Measurements from ENCODE around the gene SET. TPM values are rescaled to one million over a fixed set of nuclear protein-coding genes. Genes with fewer than 3 reads are reported as not detected.

Gene SET
- polyA plus RNA-seq, 1 experiment, result 51.6 TPM

- POLR2A ChIA-PET, result interaction anchor here (0.5 kb wide), 1 partner anchor 65 kb away, joined by 4 read pairs; no protein-coding TSS in a partner anchor
- Histone ChIP-seq H3K27me3 (ENCODE audit: control insufficient read depth, insufficient read depth, low read length) (no peaks in the 10 kb centered on the region), H3K36me3 (ENCODE audit: control insufficient read depth, insufficient read depth, low read length) (peaks cover 1% of the 10 kb centered on the region; the same call in 1 of the 2 replicates), H3K4me3 (ENCODE audit: low read depth, low read length) (no peak overlapping the region)
- CTCF ChIA-PET, result interaction anchor here (1.5 to 2.7 kb wide), 2 partner anchors 10 to 12 kb away, joined by 3 to 9 read pairs; partner anchors contain the start of gene PKN3
- TF ChIP-seq CTCF (IDR thresholded peaks at IDR 0.05; ENCODE audit: insufficient read depth, low read depth, low read length), result no peak
- no peak for DNase-seq (ENCODE audit: low read depth)
Observed at GRCh38 chr9:128713941-128714573, 25.0 kb downstream of the SET start.

GRCh38 chr9:128714586-128715435 lies 25.8 kb downstream of the SET start:
- CTCF ChIA-PET, result interaction anchor here (1.5 to 2.7 kb wide), 3 partner anchors 9 to 13 kb away, joined by 3 to 9 read pairs (median 5); partner anchors contain the start of genes PKN3 and ZDHHC12
- Histone ChIP-seq H3K36me3 (ENCODE audit: control insufficient read depth, insufficient read depth, low read length) (peaks cover 1% of the 10 kb centered on the region; the same call in 1 of the 2 replicates), H3K4me3 (ENCODE audit: low read depth, low read length) (no peak overlapping the region), H3K27me3 (ENCODE audit: control insufficient read depth, insufficient read depth, low read length) (no peaks in the 10 kb centered on the region)
- no peak for DNase-seq (ENCODE audit: low read depth)
- TF ChIP-seq CTCF (IDR thresholded peaks at IDR 0.05; ENCODE audit: insufficient read depth, low read depth, low read length), result no peak
- POLR2A ChIA-PET, result interaction anchor here (0.5 kb wide), 1 partner anchor 65 kb away, joined by 4 read pairs; no protein-coding TSS in a partner anchor

GRCh38 chr9:128715436-128715750 lies 26.4 kb downstream of the SET start:
- DNase-seq (ENCODE audit: low read depth), result no peak
- H3K36me3 ChIP-seq (ENCODE audit: control insufficient read depth, insufficient read depth, low read length), result peaks cover 1% of the 10 kb centered on the region; the same call in 1 of the 2 replicates
- H3K27me3 ChIP-seq (ENCODE audit: control insufficient read depth, insufficient read depth, low read length), result no peaks in the 10 kb centered on the region
- no peak overlapping the region for H3K4me3 ChIP-seq (ENCODE audit: low read depth, low read length)
- ChIA-PET CTCF (interaction anchor here (1.9 to 2.7 kb wide), 2 partner anchors 8 to 13 kb away, joined by 5 to 9 read pairs; partner anchors contain the start of genes PKN3 and ZDHHC12), POLR2A (no interaction called here)
- no peak for TF ChIP-seq CTCF (IDR thresholded peaks at IDR 0.05; ENCODE audit: insufficient read depth, low read depth, low read length)

- H3K36me3 ChIP-seq (ENCODE audit: control insufficient read depth, insufficient read depth, low read length), result peaks cover 3% of the 10 kb centered on the region
- no peak for DNase-seq (ENCODE audit: low read depth)
- no peaks in the 10 kb centered on the region for H3K27me3 ChIP-seq (ENCODE audit: control insufficient read depth, insufficient read depth, low read length)
- POLR2A ChIA-PET, result no interaction called here
- CTCF ChIA-PET, result no interaction called here
- TF ChIP-seq CTCF (IDR thresholded peaks at IDR 0.05; ENCODE audit: insufficient read depth, low read depth, low read length), result no peak
- no peak overlapping the region for H3K4me3 ChIP-seq (ENCODE audit: low read depth, low read length)
Observed at GRCh38 chr9:128716581-128717254, 27.7 kb downstream of the SET start.

GRCh38 chr9:128718047-128718446 lies 29.0 kb downstream of the SET start:
- Histone ChIP-seq H3K4me3 (ENCODE audit: low read depth, low read length) (no peak overlapping the region), H3K36me3 (ENCODE audit: control insufficient read depth, insufficient read depth, low read length) (peaks cover 3% of the 10 kb centered on the region), H3K27me3 (ENCODE audit: control insufficient read depth, insufficient read depth, low read length) (no peaks in the 10 kb centered on the region)
- no peak for TF ChIP-seq CTCF (IDR thresholded peaks at IDR 0.05; ENCODE audit: insufficient read depth, low read depth, low read length)
- ChIA-PET POLR2A (no interaction called here), CTCF (interaction anchor here (0.7 kb wide), 1 partner anchor 13 kb away, joined by 4 read pairs; no protein-coding TSS in a partner anchor)
- no peak for DNase-seq (ENCODE audit: low read depth)

Data from BJ (cell line).